ENCODE data around the gene GPC5.
"Not testable (repeated sequence)": the region's sequence is repeated elsewhere in the genome, so short reads cannot be mapped to it uniquely, and the experiment has no call there.

GPC5 gene

DNA sequence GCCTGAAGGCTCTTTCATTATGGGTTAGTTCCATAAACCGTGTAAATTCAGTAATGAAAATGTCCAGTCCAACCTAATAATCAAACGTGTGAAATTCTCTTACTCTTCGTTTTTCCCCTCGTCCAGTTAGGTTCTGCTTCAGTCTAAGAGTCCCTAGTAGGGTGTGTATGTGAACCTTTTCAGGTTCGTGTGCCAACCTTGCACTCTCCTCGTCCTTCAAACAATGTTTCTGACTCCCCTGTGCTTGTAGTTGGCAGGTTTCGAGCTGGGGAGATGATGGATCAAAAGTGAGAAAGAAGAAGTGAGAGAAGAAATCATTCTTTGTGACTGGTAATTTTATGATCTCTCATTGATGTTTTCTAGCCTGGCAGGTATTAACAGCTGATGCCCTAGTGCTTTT lies 366.1 kb downstream of the GPC5 start:
- DNase-seq (ENCODE audit: low read depth in 2 of 3, low spot score in 2 of 3), result no peak

DNA sequence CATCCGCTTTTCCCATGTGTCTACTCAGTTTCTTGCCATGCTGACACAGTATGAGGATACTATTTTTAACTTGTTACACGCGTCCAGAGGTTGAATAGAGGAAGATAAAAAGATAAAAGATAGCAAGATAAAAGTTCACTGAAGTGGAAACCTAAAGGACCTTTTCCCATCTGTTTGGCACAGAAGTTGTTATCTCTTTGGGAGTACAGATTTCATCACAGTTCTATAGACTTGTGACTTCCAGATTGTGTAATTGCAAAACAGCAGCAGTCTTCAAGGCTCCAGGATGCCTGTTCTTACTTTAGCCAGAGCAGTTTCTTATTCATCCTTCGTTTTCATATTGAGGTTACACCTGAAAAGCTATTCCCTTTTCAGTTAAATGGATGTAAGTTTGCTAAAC lies 369.2 kb downstream of the GPC5 start:
- no peak for DNase-seq (ENCODE audit: low read depth in 2 of 3, low spot score in 2 of 3)

DNA sequence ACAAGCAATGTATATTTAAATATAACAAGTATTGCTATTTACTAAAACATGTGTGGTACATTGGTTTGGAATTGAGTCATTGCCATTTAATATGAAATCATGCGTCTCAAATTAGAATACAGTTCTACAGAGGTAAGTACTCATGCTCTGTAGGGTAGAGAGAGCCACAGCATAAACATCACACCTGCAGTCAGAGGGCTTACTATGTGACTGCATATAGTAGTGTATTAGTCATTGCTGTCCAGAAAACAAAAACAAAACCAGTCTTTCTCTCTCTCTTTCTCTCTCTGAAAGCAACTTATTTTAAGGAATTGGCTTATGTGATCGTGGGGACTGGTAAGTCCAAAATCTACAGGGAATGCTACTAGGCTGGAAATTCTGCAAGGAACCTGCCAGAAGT lies 370.3 kb downstream of the GPC5 start:
- DNase-seq (ENCODE audit: low read depth in 2 of 3, low spot score in 2 of 3), result no peak

DNA sequence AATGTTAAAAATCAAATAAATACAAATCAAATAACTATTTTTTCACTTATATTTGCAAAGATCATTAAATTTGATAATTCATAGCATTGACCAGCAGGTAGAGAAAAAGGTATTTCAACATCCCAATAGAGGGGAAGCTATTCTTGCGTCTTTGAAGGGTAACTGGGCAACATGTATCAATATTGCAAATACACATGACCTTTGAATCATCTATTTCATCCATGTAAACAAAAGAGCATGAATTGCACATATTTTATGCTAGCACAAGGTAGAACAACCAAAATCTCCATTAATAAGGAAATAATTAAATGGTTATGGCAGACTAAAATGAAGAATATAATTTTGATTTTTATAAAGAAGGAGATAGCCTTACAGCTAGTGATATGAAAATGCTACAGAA lies 372.8 kb downstream of the GPC5 start:
- no peak for DNase-seq (ENCODE audit: low read depth in 2 of 3, low spot score in 2 of 3)

GRCh38 chr13:91773591-91774227 lies 375.3 kb downstream of the GPC5 start:
- DNase-seq (ENCODE audit: low read depth in 2 of 3, low spot score in 2 of 3), result no peak

- no peak for DNase-seq (ENCODE audit: low read depth in 2 of 3, low spot score in 2 of 3)
Observed at GRCh38 chr13:91774397-91774796, 376.0 kb downstream of the GPC5 start.

DNA sequence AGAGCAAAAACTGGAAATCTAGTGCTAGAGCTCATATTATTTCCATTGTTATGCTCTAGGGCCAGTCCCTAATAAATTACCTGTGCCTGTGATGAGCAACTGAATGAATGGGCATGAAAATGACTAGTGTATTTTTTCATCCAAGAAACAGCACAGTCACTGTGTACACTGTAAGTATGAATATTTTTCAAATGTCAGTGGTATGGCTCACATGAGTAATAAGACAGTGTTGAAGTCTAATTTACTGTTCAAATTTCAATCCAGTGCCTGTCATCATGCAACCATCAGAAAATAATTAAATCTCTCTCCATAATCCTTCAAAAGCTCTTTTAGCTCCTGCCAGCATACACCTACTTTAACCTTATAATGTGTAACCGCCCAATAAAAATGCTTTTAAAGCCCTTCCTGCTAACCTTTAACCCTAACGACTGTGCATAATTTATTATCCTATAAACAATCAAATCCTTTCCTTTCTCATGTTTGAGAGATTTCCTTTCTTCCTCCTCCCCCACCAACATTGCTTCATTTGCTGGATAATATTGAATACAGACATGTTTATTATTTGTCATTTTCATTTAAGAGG lies 378.3 kb downstream of the GPC5 start:
- DNase-seq (ENCODE audit: low read depth in 2 of 3, low spot score in 2 of 3), result no peak

DNA sequence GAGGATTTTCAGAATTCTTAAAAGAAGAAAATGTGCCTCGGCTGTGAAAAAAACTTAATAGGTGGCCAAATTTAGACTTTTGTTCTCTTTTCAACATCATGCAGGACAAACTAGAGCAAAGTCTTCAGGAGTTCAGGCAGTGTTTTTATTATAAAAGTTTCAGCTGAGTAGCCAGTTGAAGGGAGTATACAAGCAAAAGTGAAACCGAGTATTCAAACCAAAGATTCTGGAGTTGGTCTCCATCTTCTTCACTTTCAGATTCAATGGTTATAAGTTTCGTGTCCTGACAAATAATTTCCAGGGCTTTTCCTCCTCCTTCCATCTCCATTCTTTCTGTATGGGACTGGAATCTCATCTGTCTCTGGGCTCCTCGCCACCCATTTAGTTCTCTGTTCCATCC lies 379.7 kb downstream of the GPC5 start:
- no peak for DNase-seq (ENCODE audit: low read depth in 2 of 3, low spot score in 2 of 3)

DNA sequence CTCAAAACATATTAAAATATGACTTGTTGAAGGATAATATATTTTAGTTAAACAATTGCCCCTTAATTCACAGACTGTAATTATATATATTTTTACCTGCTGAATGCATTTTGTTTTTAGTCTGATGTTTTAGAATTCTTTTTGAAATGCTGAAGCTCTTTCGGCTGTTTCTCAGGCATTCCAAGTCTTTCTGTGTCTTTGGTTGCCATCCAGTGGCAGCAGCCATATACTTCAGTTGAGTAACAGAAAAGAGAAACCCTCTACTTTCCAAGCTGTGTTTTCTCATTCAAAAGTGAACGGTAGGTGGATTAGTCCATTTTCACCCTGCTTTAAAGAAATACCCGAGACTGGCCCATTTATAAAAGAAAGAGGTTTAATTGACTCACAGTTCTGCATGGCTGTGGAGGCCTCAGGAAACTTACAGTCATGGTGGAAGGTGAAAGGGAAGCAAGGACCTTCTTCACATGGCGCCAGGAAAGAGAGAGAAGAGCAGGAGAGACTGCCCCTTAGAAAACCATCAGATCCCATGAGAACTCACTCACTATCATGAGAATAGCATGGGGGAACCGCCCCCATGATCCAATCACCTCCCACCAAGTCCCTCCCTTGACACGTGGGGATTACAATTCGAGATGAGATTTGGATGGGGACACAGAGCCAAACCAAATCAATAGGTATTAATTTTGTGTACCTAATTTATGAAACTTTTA lies 383.7 kb downstream of the GPC5 start:
- DNase-seq (ENCODE audit: low read depth in 2 of 3, low spot score in 2 of 3), result not testable (repeated sequence)

GRCh38 chr13:91785431-91786119 lies 387.2 kb downstream of the GPC5 start:
- no peak for DNase-seq (ENCODE audit: low read depth in 2 of 3, low spot score in 2 of 3)

GRCh38 chr13:91792054-91792453 lies 393.6 kb downstream of the GPC5 start:
- DNase-seq (ENCODE audit: low read depth in 2 of 3, low spot score in 2 of 3), result no peak

DNA sequence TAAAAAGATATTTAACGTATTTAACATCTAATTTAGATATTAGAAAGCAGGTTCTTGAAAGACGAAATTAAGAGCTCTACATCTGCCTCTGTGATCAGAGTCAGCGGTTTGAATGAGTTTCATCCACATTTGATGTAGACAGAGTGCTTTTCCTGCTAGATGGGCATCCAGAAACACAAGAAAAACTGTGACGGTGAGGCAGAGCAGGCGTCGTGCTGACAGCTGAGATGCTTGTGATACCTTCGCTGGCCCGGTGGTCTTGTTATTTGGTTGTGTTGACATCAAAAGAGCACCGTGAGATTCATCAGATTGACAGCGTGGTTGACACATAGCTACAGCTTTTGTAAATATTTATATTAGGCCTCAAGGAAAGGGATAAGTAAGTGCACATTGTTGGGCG lies 399.1 kb downstream of the GPC5 start:
- DNase-seq (ENCODE audit: low read depth in 2 of 3, low spot score in 2 of 3), result no peak

- not testable (repeated sequence) for DNase-seq (ENCODE audit: low read depth in 2 of 3, low spot score in 2 of 3)
Observed at GRCh38 chr13:91798338-91798737, 399.9 kb downstream of the GPC5 start.

DNA sequence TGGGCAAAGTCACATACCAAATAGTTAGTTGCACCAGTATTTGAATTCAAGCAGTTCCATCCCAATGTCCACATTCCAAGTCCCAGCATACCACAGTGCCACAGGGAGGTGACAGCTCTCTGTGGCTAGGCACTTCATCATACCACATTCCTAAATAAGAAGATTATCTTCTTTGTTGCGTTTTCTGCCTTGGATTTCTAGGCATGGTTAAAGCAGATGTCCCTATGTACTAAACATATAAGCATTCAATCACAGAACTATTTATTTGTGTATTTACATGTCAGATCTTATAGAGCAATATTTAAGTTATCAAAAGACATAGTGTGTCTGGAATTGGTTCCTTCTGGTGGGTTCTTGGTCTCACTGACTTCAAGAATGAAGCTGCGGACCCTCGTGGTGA lies 403.4 kb downstream of the GPC5 start:
- not testable (repeated sequence) for DNase-seq (ENCODE audit: low read depth in 2 of 3, low spot score in 2 of 3)

DNA sequence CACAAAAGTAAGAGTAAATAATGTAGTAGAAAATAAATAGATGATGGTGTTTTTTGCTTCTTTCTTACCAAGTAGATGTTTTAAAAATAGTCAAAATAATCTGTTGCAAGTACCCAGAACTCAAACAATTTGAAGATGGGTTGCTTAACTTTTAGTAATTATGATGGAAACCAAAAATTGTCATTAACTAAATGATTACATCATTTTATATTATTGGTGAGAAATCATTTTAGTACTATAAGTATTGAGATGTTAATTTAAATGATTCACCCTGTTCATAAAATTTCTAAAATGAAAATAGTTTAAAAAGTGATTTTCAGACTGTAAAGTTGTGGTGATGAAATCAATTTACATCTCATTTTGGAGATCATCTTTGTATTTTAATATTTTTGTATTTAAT lies 404.5 kb downstream of the GPC5 start:
- DNase-seq (ENCODE audit: low read depth in 2 of 3, low spot score in 2 of 3), result no peak

DNA sequence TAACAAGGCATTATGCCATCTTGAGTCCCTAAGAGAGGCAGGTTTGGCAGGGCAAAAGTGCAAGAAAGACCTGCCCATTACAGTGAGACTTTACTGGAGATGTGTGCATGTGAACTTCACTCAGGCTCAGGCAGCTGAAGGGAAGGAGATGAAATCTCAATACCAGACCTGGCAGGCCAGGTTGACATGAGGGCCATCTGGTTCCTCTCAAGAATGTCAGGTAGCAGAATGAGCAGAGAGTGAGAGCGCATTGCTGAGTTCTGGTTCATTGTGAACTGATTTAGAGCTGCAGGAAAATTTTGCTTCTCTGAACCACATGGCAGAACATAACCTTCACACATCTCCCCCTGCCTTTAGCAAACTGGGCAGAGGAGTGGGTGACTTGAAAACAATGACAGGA lies 406.3 kb downstream of the GPC5 start:
- no peak for DNase-seq (ENCODE audit: low read depth in 2 of 3, low spot score in 2 of 3)

GRCh38 chr13:91805605-91806004 lies 407.2 kb downstream of the GPC5 start:
- no peak for DNase-seq (ENCODE audit: low read depth in 2 of 3, low spot score in 2 of 3)

DNA sequence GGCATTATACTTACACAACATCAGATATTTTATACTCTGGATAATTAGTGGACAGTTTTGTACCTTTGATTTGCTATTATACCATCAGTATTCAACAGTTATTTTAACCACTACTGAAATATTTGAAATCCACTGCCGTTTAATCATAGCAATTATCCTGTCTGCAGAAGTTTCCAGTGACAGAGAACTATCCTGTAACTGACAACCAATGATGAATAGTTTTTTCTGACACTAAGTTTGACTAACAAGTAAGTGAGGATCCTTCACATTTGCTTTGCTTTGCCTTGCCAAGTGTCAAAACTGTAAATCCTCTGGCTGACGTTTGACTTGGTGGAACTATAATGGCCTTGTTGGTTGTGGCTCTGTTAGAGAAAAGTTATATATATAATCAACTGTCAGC lies 410.7 kb downstream of the GPC5 start:
- DNase-seq (ENCODE audit: low read depth in 2 of 3, low spot score in 2 of 3), result no peak

DNA sequence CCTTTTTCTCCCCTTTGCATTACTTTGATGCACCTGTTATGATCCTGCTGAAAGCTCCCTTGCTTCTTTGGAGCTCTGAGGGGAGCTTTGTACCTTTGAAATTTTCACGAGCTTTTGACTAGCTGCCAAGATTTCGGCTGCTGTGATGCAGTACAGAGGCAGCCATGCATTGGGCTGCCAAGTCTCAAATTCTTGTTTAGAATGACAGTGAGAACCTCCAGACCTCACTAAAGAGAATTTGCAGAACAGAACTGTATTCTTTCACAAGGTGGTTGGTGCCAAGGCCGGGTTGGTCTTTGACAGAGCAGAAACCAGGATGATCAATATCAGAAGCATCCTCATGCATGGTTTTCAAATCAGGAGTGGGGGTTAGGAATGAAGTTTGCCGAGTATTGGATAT lies 414.8 kb downstream of the GPC5 start:
- DNase-seq (ENCODE audit: low read depth in 2 of 3, low spot score in 2 of 3), result no peak

- no peak for DNase-seq (ENCODE audit: low read depth in 2 of 3, low spot score in 2 of 3)
Observed at GRCh38 chr13:91816263-91816807, 417.9 kb downstream of the GPC5 start.

GRCh38 chr13:91817250-91817649 lies 418.8 kb downstream of the GPC5 start:
- DNase-seq (ENCODE audit: low read depth in 2 of 3, low spot score in 2 of 3), result no peak

GRCh38 chr13:91824416-91824815 lies 426.0 kb downstream of the GPC5 start:
- DNase-seq (ENCODE audit: low read depth in 2 of 3, low spot score in 2 of 3), result no peak

Data from activated CD8-positive, alpha-beta memory T cell treated with anti-CD3 and anti-CD28 coated beads for 48 hours (primary cell).